GM19035 (cell line): Measurements from ENCODE around the gene EIF2B4.

Source experiments
- ATAC-seq: cut with Tn5 transposase; IDR thresholded peaks from one replicate; pipeline ENCODE4 v1.9.1; 2021; ENCODE audit not compliant: unreplicated experiment

EIF2B4 gene

GRCh38 chr2:27370026-27370815, at the start of gene EIF2B4, which contains the start of gene SNX17:
Gene EIF2B4 (minus strand): TSS chr2:27370338. CDS start chr2:27370314, 24 bp downstream.
Gene SNX17 (plus strand): TSS chr2:27370616. CDS start chr2:27370744, 128 bp downstream.
- ATAC-seq = peak; percentile 92

DNA sequence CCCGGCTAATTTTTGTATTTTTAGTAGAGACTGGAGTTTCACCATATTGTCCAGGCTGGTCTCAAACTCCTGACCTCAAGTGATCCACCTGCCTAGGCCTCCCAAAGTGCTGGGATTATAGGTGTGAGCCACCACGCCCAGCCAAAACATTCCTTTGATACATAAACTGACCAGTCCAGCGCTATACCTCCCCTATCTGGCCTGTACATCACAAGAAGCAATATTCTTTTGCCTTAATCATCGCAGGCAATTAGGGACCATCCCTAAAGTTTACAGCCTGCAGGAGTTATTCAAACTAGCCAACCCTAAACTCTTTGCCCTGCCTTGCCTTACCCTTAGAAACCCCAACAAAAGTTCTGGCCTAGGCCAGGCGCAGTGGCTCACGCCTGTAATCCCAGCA, 46.0 kb upstream of the EIF2B4 start:
- ATAC-seq = no peak

- ATAC-seq = no peak
Measured at GRCh38 chr2:27412419-27413152, 42.4 kb upstream of the EIF2B4 start.

GRCh38 chr2:27409321-27410073, 39.4 kb upstream of the EIF2B4 start, which contains the start of gene PPM1G:
Gene PPM1G (minus strand): TSS chr2:27409591. CDS start chr2:27409422, 169 bp downstream.
- ATAC-seq = peak; percentile 95

DNA sequence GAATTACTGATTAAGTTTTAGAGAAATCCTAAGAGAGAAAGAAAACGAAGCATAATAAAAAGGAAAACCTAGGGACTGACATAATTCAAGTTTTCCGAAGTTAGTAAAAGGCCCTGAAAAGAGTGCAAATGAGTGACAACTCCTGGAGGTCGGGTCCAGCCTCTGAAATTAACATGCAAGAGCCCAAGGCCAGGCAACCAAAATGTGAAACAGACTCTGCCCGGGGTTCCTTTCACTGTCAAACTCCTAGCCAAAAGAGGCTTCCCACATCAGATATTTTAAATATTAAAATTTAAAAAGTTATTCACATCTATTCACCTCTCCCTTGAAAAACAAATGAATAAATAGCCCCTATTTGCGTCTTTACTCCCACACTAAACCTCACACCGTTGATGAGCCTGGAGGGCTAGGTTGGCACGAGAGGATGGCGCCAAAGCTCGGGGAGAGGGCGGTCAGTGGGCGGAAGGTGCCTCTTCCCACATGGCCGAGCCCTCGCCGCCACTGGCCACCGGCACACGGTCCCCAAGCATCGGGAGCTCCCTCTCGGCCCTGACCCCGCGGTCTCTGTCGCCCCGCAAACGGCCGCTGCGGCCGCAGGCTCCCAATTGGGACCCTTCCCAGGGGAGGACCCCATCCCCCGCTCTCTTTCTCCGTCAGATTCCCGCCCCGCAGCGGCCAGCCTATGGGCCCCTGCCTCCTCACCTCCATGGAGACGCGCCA, 38.6 kb upstream of the EIF2B4 start:
- ATAC-seq = peak; percentile 34

DNA sequence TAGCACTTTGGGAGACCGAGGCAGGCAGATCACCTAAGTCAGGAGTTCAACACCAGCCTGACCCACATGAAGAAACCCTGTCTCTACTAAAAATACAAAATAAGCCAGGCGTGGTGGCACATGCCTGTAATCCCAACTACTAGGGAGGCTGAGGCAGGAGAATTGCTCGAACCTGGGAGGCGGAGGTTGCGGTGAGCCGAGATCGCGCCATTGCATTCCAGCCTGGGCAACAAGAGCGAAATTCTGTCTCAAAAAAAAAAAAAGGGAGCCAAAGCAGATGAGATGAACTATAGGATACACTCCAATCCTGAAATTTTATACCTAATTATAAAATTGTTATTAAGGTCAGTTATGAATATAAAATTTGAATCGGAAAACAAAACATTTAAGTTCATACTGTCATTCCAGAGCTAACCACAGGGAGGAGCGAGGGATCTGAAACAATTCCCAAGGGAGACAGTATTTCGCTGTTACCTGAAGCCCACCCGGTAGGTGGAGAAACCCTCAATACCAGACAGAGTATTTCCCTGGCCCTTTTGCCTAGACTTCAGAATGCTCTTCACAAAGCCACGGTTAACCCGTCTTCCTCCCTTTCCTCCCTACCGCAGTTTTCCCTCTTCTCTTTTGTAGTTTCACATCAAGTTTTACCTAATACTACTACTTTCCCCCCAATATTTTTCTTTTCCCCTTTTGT, 37.8 kb upstream of the EIF2B4 start:
- ATAC-seq = no peak

GRCh38 chr2:27400348-27401135, 30.4 kb upstream of the EIF2B4 start:
- no peak for ATAC-seq

GRCh38 chr2:27398962-27399361, 28.8 kb upstream of the EIF2B4 start:
- ATAC-seq = no peak

GRCh38 chr2:27393225-27393624, 23.1 kb upstream of the EIF2B4 start:
- ATAC-seq = no peak

DNA sequence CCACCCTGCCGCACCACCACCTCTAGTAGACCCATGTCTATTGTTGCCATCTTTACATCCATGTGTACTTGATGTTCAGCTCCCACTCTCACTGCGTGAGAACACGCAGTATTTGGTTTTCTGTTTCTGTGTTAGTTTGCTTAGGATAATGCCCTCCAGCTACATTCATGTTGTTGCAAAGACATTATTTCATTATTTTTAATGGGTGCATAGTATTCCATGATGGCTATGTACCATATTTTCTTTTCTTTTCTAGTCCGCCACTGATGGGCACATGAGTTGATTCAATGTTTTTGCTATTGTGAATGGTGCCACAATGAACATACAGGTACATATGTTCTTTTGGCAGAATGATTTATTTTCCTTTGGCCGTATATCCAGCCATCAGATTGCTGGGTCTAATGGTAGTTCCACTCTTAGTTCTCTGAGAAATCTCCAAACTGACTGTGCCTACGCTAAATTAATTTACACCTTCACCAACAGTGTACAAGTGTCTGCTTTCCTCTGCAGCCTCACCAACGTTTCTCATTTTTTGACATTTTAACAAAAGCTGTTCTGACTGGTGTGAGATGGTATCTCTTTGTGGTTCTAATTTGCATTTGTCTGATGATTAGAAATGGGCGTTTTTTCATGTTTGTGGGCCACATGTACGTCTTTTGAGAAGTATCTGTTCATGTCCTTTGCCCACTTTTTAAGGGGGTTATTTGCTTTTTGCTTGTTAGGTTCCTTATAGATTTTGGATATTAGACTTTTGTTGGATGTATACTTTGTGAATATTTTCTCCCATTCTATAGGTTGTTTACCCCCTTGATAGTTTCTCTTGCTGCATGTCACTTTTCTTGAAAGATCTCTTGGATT, 20.9 kb upstream of the EIF2B4 start:
- ATAC-seq = no peak

GRCh38 chr2:27381577-27382181, 11.5 kb upstream of the EIF2B4 start:
- no peak for ATAC-seq

GRCh38 chr2:27380626-27381545, 10.7 kb upstream of the EIF2B4 start, which contains the start of gene ZNF513:
Gene ZNF513 (minus strand): TSS chr2:27380734. CDS start chr2:27380526, 208 bp downstream.
- peak; percentile 90 for ATAC-seq

DNA sequence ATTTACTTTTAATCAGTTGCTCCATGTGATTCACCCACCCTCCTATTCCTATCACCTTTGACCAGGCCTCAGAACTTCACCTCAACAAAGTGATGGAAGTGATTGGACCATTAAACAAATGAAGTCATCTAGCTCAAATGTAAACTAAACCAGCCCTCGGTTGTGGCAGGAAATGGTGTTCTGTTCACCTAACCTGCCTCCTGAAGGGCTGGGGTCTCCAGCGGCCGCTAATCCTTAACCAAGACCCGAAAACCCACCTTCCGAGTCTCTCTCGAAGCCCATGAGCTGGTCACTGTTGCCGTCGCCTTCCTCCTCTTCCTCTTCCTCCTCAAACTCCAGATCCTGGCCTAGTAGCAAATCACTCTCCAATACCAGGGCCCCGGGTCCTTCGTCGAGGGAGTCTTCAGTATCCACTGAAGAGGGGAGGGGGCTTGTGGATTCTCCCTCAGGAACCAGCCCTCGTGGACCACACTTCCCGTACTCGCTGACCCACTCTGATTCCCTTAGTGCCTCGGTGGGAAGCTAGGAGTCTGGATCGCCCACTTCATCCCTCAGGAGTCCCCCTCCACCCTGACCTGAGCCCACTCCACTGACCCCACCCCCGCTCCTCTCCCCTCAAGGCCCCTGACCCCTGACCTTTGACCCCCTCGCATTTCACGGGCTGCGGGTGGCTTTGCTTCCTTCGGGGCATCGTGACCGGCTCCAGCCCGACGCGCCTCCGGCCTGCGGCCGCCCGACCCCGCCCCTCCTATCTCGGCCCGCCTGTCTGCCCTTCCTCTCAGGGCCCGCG, 9.9 kb upstream of the EIF2B4 start:
- no peak for ATAC-seq

- no peak for ATAC-seq
Measured at GRCh38 chr2:27379383-27379835, 9.3 kb upstream of the EIF2B4 start.

GRCh38 chr2:27378809-27379290, 8.7 kb upstream of the EIF2B4 start:
- no peak for ATAC-seq
